Measurements from ENCODE around the gene PATJ.
"Not testable (repeated sequence)": the region's sequence is repeated elsewhere in the genome, so short reads cannot be mapped to it uniquely, and the experiment has no call there.

The PATJ gene

DNA sequence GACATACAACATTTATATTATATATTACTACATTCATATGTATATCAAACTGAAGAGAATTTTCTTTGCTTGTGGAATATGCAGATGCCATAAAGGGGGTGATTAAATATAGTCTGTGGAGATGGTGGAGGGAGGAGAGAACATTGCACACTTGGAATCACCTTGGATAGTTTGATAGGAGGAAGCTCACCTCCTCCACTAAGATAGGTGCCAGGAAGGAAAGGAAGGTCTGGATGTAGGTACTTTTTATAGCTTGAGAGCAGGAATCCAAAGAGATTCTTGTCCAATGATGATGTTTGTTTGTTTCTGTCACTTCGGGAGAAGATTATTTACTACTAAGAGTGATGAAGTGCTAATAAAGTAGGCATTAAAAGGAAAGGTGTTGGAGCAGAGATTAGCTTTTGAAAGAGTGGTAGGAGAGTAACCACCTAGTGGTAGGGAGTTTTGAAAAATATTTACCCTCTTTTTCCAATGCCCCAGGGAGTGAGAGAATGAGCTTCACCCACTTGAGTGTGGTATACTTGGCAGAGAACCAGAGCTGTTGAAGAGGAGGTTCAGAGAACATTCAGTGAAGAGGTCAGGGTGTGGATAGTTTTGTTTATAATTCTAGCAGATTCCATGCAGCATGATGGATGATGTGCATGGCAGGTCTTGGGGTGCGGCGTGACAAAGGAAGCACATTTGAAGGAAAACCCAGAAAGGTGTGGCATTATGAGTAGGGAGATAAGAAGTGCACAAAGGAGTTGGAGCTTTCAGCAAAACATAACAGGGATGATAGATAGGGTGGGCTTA lies 145.0 kb downstream of the PATJ start:
- DNase-seq (ENCODE audit: low read depth in 2 of 2): no peak

DNA sequence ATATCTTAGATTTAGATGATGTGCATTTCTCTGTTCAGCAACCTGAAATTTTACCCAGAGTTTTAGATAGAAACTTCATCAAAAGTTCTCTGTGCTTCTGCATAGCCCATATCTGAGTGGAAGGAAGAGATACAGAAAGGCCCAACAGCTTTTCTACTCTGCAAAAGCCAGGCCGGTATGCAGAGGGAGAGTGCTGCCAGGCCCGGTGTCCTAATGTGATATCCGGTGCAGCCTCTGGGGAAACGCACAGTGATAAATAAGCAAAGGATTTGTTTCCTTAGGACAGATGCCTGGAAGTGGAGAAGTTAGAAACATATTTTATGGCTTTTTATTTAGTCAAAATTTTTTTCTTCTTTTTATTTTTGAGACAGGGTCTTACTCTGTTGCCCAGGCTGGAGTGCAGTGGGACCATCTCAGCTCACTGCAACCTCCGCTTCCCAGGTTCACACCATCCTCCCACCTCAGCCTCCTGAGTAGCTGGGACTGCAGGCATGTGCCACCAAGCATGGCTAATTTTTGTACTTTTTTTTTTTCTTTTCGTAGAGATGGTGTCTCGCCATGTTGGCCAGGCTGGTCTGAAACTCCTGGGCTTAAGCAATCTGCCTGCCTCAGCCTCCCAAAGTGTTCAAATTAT lies 145.8 kb downstream of the PATJ start:
- DNase-seq (ENCODE audit: low read depth in 2 of 2): no peak

DNA sequence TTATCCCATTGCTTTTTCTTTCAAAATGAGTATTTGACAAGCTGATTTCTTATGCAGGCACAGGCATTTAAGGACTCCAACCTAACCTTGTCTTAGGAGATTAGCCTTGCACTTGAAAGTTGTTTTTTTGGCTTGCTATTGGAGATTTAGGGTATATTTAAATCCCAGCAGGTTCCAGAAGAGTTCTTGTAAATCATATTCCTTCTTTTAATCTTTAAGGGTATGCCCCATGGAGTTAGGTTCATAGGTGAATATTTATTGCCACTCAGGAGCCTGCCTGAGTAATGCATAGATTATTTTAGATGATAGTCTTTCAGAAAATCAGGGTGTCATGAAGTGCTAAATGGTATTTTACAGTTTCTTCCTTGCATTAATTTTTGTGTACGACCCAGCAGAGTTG lies 146.5 kb downstream of the PATJ start:
- no peak for DNase-seq (ENCODE audit: low read depth in 2 of 2)

DNA sequence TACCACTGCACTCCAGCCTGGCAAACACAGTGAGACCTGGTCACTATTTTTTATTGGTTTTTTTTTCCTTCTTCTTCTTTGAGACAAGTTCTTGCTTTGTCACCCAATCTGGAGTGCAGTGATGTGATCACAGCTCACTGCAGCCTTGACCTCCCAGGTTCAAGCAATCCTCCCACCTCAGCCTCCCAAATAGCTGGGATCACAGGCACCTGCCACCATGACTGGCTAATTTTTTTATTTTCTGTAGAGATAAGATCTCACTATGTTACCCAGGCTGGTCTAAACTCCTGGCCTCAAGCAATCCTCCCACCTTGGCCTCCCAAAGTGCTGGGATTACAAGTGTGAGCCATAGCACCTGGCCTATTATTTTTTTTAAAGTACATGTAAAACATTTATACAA lies 148.2 kb downstream of the PATJ start:
- not testable (repeated sequence) for DNase-seq (ENCODE audit: low read depth in 2 of 2)

DNA sequence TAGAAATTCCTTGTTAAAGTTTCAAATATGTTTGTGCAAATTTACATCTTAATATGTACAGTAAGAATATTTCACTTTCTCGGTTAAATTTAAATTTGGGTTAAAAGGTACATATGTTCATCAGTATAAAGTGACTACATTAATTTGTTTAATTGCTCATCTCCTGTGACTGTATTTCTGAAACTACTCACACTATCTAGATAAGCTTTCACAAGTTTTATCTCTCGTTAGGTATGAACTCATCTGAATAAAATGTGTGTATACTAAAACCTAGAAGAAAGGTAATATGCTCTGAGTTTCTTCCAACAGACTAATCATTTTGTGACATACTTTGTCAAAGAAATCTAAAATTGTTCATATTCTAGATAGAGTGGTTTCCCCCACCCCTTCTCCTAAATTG lies 150.7 kb downstream of the PATJ start:
- DNase-seq (ENCODE audit: low read depth in 2 of 2): no peak

DNA sequence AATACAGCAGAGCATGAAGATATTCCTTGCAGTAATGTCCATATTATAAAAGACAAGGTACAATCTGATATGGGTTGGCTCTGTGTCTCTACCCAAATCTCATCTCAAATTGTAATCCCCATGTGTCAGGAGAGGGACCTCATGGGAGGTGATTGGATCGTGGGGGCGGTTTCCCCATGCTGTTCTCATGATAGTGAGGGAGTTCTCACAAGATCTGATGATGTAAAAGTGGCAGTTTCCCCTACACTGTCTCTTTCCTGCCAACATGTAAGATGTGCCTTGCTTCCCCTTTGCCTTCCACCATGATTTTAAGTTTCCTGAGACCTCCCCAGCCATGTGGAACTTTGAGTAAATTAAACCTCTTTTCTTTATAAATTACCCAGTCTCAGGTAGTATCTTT lies 152.0 kb downstream of the PATJ start:
- DNase-seq (ENCODE audit: low read depth in 2 of 2): not testable (repeated sequence)

DNA sequence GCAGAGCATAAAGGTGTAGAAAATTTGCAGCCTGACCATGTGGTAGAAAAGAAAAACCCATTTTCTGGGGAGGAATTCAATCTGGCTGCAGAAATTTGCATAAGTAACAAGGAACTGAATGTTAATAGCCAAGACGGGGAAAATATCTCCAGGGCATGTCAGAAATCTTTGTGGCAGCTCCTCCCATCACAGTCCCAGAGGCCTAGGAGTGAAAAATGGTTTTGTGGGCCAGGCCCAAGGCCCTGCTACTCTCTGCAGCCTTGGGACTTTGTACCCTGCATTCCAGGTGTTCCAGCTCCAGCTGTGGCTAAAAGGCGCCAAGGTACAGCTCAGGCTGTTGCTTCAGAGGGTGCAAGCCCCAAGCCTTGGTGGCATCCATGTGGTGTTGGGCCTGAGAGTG lies 152.9 kb downstream of the PATJ start:
- DNase-seq (ENCODE audit: low read depth in 2 of 2): no peak

DNA sequence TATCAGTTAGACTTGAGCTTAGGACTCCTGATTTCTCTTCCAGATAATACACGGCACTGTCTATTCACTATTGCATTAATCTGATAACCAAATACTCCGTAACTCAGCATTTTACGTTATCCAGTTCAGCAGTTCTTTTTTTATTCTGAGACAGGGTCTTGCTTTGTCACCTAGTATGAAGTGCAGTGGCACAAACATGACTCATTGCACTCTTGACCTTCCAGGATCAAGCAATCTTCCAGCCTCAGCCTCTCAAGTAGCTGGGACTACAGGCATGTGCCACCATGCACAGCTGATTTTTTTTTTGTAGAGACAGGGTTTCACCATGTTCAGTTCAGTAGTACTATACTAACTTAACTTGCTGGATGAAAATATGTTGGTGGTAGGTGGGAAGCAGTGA lies 156.4 kb downstream of the PATJ start:
- DNase-seq (ENCODE audit: low read depth in 2 of 2): no peak

DNA sequence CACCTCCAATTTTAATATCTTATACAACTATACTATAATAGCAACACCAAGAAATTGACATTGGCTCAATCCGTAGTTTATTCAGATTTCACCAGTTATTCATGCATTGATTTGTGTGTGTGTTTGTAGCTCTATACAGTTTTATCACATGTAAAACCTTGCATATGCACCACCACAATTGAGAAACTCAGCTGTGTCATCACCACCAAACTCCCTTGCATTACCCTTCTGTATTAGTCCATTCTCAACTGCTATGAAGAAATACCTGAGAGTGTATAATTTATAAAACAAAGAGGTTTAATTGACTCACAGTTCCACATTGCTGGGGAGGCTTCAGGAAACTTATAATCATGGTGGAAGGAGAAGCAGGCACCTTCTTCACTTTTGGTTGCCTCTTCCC lies 162.1 kb downstream of the PATJ start:
- DNase-seq (ENCODE audit: low read depth in 2 of 2): no peak

DNA sequence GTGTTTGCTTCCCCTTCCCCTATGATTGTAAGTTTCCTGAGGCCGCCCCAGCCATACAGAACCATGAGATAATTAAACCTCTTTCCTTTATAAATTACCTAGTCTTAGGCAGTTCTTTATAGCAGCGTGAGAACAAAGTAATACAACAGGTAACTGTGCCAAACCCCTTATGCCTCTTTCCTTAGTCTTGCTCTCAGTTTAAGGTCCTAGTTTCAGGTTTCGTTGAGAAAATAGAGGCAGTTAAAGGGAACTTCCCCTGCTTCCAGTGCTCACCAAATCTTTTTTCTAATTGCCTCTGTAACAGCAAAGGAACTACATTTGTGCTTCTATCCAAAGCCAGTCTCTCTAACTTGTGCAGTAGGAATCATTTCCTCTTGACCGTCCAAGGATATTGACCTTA lies 164.8 kb downstream of the PATJ start:
- DNase-seq (ENCODE audit: low read depth in 2 of 2): no peak

DNA sequence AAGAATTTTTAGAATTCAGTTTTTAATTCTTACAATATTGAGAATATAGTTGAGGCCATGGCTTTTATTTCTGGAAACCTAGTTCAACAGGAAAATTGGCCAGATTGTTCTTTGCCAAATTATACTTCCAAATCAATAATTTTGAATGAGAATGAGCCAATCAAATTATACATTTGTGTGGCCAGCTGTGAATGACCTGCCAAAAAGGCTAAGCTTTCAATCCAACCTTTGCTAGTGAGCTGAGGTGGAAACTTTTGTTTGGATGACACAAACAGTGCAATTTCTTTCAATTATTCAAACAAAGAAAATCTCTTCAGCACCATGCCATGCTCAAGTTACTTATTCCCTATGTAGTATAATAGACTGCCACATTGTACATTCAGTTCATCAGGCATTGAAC lies 167.8 kb downstream of the PATJ start:
- no peak for DNase-seq (ENCODE audit: low read depth in 2 of 2)

DNA sequence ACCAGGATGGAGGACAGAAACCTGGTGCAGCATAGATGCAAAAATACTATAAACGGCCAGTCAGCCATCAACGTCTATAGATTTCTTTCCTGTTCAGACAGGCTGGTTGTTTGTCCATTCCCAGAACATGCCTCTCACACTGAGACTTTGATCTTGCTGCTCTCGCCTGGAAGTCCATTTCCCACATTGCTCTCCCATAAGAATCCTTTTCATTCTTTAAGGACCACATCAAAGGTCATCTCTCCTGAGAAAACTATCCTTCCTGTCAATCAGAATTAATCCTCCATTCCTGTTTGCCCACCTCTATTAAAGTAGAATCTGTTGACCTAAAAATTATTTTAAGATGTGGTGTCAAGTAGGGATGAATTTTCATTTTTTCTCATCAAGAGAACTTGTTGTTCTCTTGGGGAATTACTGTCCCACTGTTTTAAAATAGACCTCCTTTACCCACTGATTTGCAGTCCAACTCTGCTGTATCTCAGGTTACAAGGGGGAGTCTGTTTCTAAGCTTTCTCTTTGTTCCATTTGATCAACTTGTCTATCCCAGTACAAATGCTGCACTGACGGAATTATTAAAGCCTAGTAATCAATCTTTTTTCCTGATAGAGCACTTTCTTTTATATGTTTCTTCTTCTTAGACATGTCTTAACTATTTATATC lies 172.7 kb downstream of the PATJ start:
- DNase-seq (ENCODE audit: low read depth in 2 of 2): no peak

DNA sequence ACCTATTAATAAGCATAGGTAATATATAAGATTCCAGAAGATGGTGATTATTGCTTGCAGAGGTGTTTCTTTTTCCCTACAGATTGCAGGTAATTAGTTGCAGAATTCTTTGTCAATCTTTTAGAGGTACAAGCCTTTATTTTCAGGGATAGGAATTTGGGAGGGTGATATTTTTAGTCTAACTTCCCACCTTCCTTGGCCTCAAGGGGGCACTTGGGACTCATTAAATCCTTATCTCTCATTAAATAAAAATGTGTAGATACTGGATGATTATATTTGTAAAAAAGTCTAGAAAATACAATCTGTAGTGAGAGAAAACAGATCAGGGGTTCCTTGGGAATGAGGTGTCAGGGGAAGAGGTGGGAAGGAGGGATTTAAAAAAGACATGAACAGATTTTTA lies 179.2 kb downstream of the PATJ start:
- no peak for DNase-seq (ENCODE audit: low read depth in 2 of 2)

DNA sequence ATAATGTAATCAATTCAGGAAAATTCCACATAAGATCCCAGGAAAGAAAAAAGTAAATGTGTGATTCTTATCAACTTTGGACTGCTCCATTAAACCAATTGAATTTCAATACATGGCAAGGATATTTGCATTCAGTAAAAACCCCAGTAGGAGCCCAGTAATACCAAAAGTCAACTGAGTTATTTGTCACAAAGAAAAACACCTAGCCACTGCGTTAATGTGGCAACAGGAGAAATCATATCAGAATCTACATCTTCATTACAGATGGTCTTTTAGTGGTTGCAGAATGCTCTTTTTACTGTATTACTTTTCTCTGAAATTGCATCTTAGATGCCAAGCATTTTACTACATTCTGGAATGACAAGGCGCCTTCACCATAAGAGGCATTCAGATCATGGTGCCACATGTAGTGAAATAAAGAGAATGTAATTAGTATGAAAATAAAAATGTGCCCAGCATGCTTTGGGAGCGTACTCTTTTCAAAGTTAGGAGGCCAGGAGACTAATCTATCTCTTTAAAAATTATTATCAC lies 180.7 kb downstream of the PATJ start:
- DNase-seq (ENCODE audit: low read depth in 2 of 2): no peak

DNA sequence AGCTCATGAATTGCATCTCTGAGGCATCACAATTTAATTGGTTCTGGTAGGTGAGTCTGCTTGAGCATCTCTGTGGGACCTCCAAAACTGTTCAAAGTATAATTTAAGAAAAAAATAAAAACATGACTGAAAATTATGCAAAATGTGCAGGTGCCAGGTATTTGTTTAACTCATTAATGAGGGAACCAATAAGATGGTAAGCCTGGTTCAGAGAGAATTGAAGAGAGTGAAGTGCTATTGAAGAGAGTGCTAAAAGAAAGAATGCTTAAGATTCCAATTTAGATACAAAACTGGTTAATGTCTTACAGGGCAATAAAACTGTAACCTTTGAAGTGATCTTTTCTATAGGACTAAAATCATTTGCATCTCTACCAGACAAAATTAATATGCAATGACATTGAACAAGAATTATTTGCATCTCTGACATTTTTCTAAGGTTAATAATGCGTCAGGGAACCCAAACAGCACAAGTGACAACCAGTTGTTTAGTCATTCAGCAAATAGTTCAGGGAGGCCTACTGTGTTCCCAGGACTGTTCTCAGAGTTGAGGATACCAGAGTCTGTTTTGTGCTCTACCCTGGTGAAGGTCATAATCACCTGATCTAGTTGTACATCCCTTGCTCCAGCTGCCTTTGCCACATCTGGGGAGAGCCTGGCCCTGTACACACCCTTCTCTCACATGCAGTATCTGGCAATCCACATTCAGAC lies 183.5 kb downstream of the PATJ start:
- DNase-seq (ENCODE audit: low read depth in 2 of 2): no peak

DNA sequence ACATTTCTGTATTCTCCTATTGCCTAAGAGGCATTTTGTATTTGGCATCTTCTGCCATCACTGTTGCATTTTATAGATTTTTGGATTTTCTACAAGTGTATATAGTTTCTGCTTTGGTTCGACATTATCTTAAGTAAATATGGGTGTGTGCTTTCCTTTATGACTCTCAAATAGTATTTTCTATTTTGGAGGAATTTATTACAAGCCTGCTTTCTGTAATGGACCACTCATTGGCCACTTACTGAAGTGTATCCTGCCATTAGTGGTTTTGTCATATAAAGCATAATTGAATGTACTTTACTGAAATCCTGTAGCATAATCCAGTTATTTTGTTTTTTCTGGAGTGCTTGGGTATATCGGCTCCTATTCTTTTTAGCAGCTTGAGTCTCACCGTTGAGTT lies 184.3 kb downstream of the PATJ start:
- no peak for DNase-seq (ENCODE audit: low read depth in 2 of 2)

DNA sequence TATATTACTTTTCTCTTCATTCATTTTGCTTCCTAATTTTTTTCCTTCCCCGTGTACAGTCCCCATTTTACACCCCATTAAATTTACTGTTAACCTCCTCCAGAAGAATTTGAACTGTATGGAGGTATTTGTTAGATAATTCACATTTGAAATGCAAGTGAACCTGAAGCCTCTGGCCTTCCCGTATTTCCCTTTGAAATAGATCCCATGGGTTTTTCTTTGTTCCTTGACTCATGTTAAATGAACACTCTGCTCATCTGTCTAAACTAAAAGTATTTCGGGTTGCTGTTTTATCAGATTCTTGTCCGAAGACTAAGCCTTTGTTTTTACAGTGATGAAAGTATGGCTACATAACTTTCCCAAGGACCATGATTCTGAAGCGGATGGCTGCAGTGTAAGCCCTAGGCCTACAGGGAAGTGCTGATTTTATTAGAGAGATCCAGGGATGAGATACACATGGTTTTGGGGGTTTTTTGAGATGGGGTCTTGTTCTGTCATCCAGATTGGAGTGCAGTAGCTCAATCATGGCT lies 187.9 kb downstream of the PATJ start:
- no peak for DNase-seq (ENCODE audit: low read depth in 2 of 2)

DNA sequence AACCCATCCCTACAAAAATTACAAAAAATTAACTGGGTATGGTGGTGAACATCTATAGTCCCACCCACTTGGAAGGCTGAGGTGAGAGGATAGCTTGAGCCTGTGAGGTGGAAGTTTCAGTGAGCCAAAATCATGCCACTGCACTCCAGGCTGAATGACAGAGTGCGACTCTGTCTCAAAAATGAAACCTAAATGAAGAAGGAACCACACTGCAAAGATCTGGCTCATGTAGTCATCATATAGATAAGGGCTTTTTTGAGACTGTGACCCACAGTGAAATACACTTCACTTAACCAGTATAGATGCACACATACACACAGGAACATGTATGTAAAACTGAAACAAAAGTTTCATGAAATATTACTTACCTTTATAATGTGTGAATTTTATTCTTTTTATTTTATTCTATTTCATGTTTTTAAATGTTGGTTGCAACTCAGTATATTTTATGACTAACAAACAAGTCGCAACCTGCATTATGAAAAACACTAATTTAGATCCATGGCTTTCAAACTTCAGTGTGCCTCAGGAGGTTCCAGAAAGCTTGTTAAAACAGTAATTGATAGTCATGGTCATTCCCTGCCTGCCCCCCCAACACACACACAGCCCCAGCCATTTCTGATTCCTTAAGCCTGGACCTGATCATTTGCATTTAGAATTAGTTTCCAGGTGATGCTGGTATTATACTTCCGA lies 189.5 kb downstream of the PATJ start:
- no peak for DNase-seq (ENCODE audit: low read depth in 2 of 2)

DNA sequence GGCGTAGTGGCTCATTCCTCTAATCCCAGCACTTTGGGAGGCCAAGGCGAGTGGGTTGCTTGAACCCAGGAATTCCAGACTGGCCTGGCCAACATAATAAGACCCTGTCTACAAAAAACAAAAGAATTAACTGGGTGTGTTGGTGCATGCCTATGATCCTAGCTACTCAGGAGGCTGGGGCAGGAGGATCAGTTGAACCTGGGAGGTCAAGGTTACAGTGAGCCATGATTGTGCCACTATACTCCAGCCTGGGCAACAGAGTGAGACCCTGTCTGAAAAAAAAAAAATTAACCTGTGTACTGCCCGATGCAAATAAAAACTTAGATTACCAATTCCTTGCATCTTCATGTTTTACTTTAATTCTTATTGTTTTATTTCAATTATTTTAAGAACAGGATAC lies 193.2 kb downstream of the PATJ start:
- DNase-seq (ENCODE audit: low read depth in 2 of 2): no peak

DNA sequence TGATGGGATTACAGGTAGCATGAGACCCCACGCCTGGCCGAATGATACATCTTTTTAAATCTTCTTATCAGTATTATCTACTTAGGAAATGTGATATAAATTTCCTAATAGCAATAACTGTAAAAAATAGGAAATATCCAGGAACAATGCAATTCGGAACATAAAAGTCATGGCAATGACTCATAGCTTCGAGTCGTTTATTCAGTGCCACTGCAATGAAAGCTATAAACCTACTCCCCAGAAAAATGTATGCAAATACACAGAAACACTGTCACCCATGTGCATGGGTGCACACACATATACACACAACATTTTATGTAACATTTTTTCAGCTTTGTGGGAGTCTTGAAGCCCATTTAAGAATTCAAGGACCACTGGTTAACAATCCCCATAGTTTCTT lies 194.6 kb downstream of the PATJ start:
- no peak for DNase-seq (ENCODE audit: low read depth in 2 of 2)

DNA sequence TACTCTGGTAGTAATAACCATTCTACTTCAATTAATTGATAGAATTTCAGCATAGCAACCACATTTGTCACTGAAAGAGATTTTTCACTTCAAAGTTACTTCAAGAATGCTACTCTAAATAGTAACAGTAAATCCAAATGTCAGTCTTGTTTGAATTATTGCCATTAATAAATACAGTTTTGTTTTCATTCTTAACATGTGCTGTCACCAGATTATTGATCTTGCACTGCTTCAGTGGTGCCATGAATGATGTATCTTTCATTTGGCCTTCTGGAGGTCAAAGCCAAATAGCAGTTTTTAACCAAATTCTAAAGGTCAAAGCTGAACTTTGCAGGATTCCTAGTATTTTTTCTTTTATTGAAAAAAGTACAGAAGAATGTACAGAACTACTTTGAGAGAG lies 199.5 kb downstream of the PATJ start:
- DNase-seq (ENCODE audit: low read depth in 2 of 2): no peak
